GM23338 (cell line): Measurements from ENCODE around the gene ANKHD1. TPM values are rescaled to one million over a fixed set of nuclear protein-coding genes. Genes with fewer than 3 reads are reported as not detected.

Experiments used
- ATAC-seq: fragments of 200-7000 bp; cut with Tn5 transposase; 3 replicates; pipeline ENCODE4 v1.9.1; 2020
- DNase-seq: peaks from one replicate; pipeline ENCODE4 v3.0.0-alpha.2; 2015; ENCODE audit warnings: low spot score
- H2AFZ ChIP-seq: fragments of 200-600 bp; sonication (generic); 2 replicates; pipeline ENCODE4 v1.8.0; 2016; ENCODE audit warnings: antibody characterized with exemption, mild to moderate bottlenecking, moderate library complexity
- H3F3A ChIP-seq: fragments of 200-600 bp; sonication (generic); replicated peaks from 2 replicates; pipeline ENCODE4 v1.8.0; 2017; ENCODE audit warnings: antibody characterized with exemption, mixed run types, low read depth
- H3K27ac ChIP-seq: fragments of 200-600 bp; sonication (generic); 2 replicates; pipeline ENCODE4 v1.6.1; 2016; ENCODE audit warnings: low read depth
- H3K27me3 ChIP-seq: fragments of 200-600 bp; sonication (generic); 2 replicates; pipeline ENCODE4 v1.8.0; 2016; ENCODE audit warnings: mild to moderate bottlenecking, mixed run types, moderate library complexity; ENCODE audit not compliant: insufficient read depth
- H3K36me3 ChIP-seq: fragments of 200-600 bp; sonication (generic); 2 replicates; pipeline ENCODE4 v1.8.0; 2016; ENCODE audit warnings: mild to moderate bottlenecking; ENCODE audit not compliant: insufficient read depth
- H3K4me1 ChIP-seq: fragments of 200-600 bp; sonication (generic); 2 replicates; pipeline ENCODE4 v1.8.0; 2016; ENCODE audit warnings: mild to moderate bottlenecking, moderate library complexity; ENCODE audit not compliant: insufficient read depth
- H3K4me2 ChIP-seq: fragments of 200-600 bp; sonication (generic); 2 replicates; pipeline ENCODE4 v1.7.1; 2017; ENCODE audit warnings: mixed run types
- H3K4me3 ChIP-seq: fragments of 200-600 bp; sonication (generic); 2 replicates; pipeline ENCODE4 v1.6.1; 2016; ENCODE audit warnings: mixed run types
- H3K79me2 ChIP-seq: fragments of 200-600 bp; sonication (generic); replicated peaks from 2 replicates; pipeline ENCODE4 v1.8.0; 2017; ENCODE audit warnings: mild to moderate bottlenecking; ENCODE audit not compliant: insufficient read depth
- H3K9me2 ChIP-seq: fragments of 200-600 bp; sonication (generic); 2 replicates; pipeline ENCODE4 v1.8.0; 2017; ENCODE audit not compliant: insufficient read depth
- H4K20me1 ChIP-seq: fragments of 200-600 bp; sonication (generic); replicated peaks from 2 replicates; pipeline ENCODE4 v1.8.0; 2017; ENCODE audit warnings: mild to moderate bottlenecking; ENCODE audit not compliant: insufficient read depth
- H3K27ac Mint-ChIP-seq: 2 replicates; pipeline ENCODE4 v1.8.0; 2020; ENCODE audit warnings: inconsistent platforms, mild to moderate bottlenecking, moderate library complexity, mixed read lengths
- H3K27me3 Mint-ChIP-seq: 3 replicates; pipeline ENCODE4 v1.8.0; 2022; ENCODE audit warnings: low read depth, mild to moderate bottlenecking, moderate library complexity, mixed read lengths, inconsistent platforms; ENCODE audit not compliant: insufficient read depth, poor library complexity
- H3K36me3 Mint-ChIP-seq: 3 replicates; pipeline ENCODE4 v1.8.0; 2021; ENCODE audit warnings: low read depth, mild to moderate bottlenecking, inconsistent platforms, moderate library complexity, mixed read lengths
- H3K4me1 Mint-ChIP-seq: 3 replicates; pipeline ENCODE4 v1.8.0; 2020; ENCODE audit warnings: mild to moderate bottlenecking, inconsistent platforms, mixed read lengths
- H3K4me3 Mint-ChIP-seq: 3 replicates; pipeline ENCODE4 v1.8.0; 2021; ENCODE audit warnings: moderate library complexity, mild to moderate bottlenecking, inconsistent platforms, mixed read lengths
- H3K9me3 Mint-ChIP-seq: 3 replicates; pipeline ENCODE4 v1.8.0; 2020; ENCODE audit warnings: moderate library complexity, mild to moderate bottlenecking, inconsistent platforms, mixed read lengths
- CREB1 ChIP-seq: fragments of 250-450 bp; sonication (Bioruptor Pico); IDR thresholded peaks from 2 replicates; pipeline ENCODE4 v1.5.0; 2020; ENCODE audit warnings: low read depth, mild to moderate bottlenecking, moderate library complexity
- CTCF ChIP-seq, 2 experiments: fragments of 200-600 bp in 1 of 2; sonication (generic) in 1 of 2; conservative IDR thresholded peaks; 2 replicates each; pipeline versions ENCODE4 v1.5.1 to v1.6.1; 2016 to 2017; ENCODE audit warnings: antibody characterized with exemption in 2 of 2, low read depth in 2 of 2, mild to moderate bottlenecking in 2 of 2, moderate library complexity in 1 of 2
- EZH2phosphoT487 ChIP-seq: fragments of 200-600 bp; sonication (generic); IDR thresholded peaks from one replicate; pipeline ENCODE4 v1.8.1; 2018; ENCODE audit warnings: antibody characterized with exemption; ENCODE audit not compliant: unreplicated experiment
- POLR2AphosphoS5 ChIP-seq: IDR thresholded peaks from 2 replicates; pipeline ENCODE4 v1.6.1; 2016; ENCODE audit warnings: antibody characterized with exemption, low read depth
- STAT1 ChIP-seq: IDR thresholded peaks from one replicate; pipeline ENCODE4 v1.6.1; 2016; ENCODE audit warnings: antibody characterized with exemption; ENCODE audit not compliant: unreplicated experiment
- polyA plus RNA-seq: library from polyadenylated mRNA; unstranded; fragments of >200 nt; fragmentation: Nextera tagmentation; extraction: Ambion mirVana; gene quantifications from 2 replicates; pipeline ENCODE4 v1.2.1, GENCODE V29; 2016
- total RNA-seq: library from RNA; depleted of rRNA; stranded (reverse); fragments of >200 nt; shearing (Covaris generic); gene quantifications from 2 replicates; pipeline ENCODE4 v1.2.3, GENCODE V29; 2014
- TF ChIP-seq, protein P1 (sequence below): IDR thresholded peaks from one replicate; pipeline ENCODE4 v1.6.1; 2018; ENCODE audit warnings: antibody characterized with exemption; ENCODE audit not compliant: unreplicated experiment

Gene ANKHD1
- total and polyA plus RNA-seq, 2 experiments from 2014 or later: 73.0 to 119 TPM

- Mint-ChIP-seq H3K9me3 (no peaks in the 10 kb centered on the region), H3K27ac (no peak overlapping the region), H3K27me3 (peaks cover 17% of the 10 kb centered on the region), H3K4me3 (no peak overlapping the region; the same call in 2 of the 3 replicates), H3K36me3 (no peaks in the 10 kb centered on the region), H3K4me1 (peaks cover 2% of the 10 kb centered on the region; the same call in 1 of the 3 replicates)
- Histone ChIP-seq H3K79me2 (no peaks in the 10 kb centered on the region), H3F3A (no peaks in the 10 kb centered on the region), H3K4me1 (no peaks in the 10 kb centered on the region), H3K27me3 (peaks cover 11% of the 10 kb centered on the region; the same call in 1 of the 2 replicates), H4K20me1 (no peaks in the 10 kb centered on the region), H3K36me3 (no peaks in the 10 kb centered on the region), H3K4me3 (no peak overlapping the region), H3K4me2 (no peak overlapping the region), H2AFZ (no peak overlapping the region), H3K9me2 (0 out of 2 replicates have a peak, but pooled peaks cover 2% of the 10 kb centered on the region), H3K27ac (no peak overlapping the region)
- ATAC-seq: no peak
- TF ChIP-seq EZH2phosphoT487: no peak
- TF ChIP-seq, protein P1, sequence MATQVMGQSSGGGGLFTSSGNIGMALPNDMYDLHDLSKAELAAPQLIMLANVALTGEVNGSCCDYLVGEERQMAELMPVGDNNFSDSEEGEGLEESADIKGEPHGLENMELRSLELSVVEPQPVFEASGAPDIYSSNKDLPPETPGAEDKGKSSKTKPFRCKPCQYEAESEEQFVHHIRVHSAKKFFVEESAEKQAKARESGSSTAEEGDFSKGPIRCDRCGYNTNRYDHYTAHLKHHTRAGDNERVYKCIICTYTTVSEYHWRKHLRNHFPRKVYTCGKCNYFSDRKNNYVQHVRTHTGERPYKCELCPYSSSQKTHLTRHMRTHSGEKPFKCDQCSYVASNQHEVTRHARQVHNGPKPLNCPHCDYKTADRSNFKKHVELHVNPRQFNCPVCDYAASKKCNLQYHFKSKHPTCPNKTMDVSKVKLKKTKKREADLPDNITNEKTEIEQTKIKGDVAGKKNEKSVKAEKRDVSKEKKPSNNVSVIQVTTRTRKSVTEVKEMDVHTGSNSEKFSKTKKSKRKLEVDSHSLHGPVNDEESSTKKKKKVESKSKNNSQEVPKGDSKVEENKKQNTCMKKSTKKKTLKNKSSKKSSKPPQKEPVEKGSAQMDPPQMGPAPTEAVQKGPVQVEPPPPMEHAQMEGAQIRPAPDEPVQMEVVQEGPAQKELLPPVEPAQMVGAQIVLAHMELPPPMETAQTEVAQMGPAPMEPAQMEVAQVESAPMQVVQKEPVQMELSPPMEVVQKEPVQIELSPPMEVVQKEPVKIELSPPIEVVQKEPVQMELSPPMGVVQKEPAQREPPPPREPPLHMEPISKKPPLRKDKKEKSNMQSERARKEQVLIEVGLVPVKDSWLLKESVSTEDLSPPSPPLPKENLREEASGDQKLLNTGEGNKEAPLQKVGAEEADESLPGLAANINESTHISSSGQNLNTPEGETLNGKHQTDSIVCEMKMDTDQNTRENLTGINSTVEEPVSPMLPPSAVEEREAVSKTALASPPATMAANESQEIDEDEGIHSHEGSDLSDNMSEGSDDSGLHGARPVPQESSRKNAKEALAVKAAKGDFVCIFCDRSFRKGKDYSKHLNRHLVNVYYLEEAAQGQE: no peak
- TF ChIP-seq POLR2AphosphoS5: no peak
- TF ChIP-seq CREB1 (CRISPR knock-in tag): no peak
- no peak for TF ChIP-seq CTCF (conservative IDR thresholded peaks at IDR 0.05; ENCODE audit: low read depth in 2 of 2)
- DNase-seq: no peak
Measured at GRCh38 chr5:140366589-140367255, 34.9 kb upstream of the ANKHD1 start.

DNA sequence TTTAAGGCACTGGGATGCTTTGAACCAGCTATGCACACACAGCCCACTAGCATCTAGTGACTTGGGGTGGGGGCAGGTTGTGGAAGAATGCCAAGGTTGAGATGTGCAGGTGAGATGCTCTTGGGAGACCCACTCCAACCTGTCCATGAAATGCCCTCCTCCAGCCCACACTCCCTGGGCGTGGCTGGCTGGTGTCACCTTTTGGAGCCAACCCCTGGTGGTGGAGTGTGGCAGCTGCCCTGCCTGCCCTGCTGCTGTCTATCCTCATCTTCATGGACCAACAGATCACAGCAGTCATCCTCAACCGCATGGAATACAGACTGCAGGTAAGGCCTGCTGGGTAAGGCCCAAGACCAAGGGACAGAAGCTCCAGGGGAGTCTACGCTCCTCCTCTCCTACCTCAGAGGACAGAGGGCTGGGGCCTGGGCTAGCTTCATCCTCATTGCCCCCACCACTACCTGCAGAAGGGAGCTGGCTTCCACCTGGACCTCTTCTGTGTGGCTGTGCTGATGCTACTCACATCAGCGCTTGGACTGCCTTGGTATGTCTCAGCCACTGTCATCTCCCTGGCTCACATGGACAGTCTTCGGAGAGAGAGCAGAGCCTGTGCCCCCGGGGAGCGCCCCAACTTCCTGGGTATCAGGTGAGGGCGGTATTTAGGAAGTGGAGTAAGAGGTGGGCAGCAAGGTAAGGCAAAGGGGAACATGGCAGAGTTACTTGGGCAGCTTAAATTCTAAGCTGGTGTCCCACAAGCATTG is 34.2 kb upstream of the ANKHD1 start:
- Mint-ChIP-seq H3K36me3 (no peaks in the 10 kb centered on the region), H3K4me3 (no peak overlapping the region; the same call in 2 of the 3 replicates), H3K27me3 (peaks cover 15% of the 10 kb centered on the region), H3K9me3 (no peaks in the 10 kb centered on the region), H3K4me1 (peaks cover 2% of the 10 kb centered on the region; the same call in 1 of the 3 replicates), H3K27ac (no peak overlapping the region)
- H3K4me2 ChIP-seq: no peak overlapping the region
- H3F3A ChIP-seq: no peaks in the 10 kb centered on the region
- TF ChIP-seq STAT1 (no peak), CTCF (conservative IDR thresholded peaks at IDR 0.05; ENCODE audit: low read depth in 2 of 2) (peak in 1 of 2 experiments; percentile 15; a peak in 1 of 4 replicates)
- no peak overlapping the region for H3K4me3 ChIP-seq
- DNase-seq: peak; percentile 22
- no peak overlapping the region for H3K27ac ChIP-seq
- no peaks in the 10 kb centered on the region for H3K4me1 ChIP-seq
- H4K20me1 ChIP-seq: no peaks in the 10 kb centered on the region
- peaks cover 11% of the 10 kb centered on the region; the same call in 1 of the 2 replicates for H3K27me3 ChIP-seq
- no peaks in the 10 kb centered on the region for H3K79me2 ChIP-seq
- H2AFZ ChIP-seq: no peak overlapping the region
- ATAC-seq: no peak
- no peaks in the 10 kb centered on the region for H3K36me3 ChIP-seq
- 0 out of 2 replicates have a peak, but pooled peaks cover 2% of the 10 kb centered on the region for H3K9me2 ChIP-seq
